GM19025 (cell line): ENCODE data around the gene MAPK6.
"Not testable (repeated sequence)": the region's sequence is repeated elsewhere in the genome, so short reads cannot be mapped to it uniquely, and the experiment has no call there.

Experiments
- ATAC-seq: cut with Tn5 transposase; IDR thresholded peaks from one replicate; pipeline ENCODE4 v1.9.1; 2021; ENCODE audit warnings: mild to moderate bottlenecking, low read depth, moderate library complexity; ENCODE audit not compliant: unreplicated experiment

MAPK6 gene

DNA sequence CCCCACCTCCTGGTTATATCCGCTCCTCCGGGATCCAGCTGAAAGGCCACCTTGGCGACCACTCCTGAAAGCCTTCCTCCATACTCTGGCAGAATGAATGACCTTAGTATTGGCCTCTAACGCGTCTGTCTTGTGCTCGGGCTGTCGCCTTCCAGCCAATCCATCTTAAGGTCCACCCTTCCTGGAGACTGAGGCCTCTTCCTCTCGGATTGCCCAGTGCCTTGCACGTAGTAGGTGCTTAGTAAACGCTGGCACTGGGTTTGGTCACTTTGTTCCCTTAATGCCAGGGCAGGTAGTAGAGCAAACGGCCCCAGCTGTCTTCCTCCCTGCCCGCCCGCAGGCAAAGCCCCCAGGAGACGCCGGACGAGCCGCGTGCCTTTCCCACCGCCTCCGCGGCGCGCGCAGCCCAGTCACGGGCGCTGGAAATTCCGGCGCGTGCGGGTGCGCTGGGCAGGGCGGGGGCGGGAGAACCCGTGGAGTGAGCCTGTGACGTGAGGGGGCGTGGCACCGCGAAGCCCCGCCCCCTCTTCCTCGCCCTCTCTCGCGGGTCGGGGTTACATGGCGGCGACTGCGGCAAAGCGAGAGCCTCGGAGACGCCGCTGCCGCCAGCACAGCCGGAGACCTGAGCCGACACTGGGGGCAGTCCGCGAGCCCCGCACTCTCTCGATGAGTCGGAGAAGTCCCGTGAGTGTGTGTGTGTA, at the start of gene MAPK6:
Gene MAPK6 (plus strand): TSS at position 527 of the 701 bp plus-strand sequence. CDS start 27,242 bp downstream, outside the sequence.
- ATAC-seq, result peak; percentile 73

DNA sequence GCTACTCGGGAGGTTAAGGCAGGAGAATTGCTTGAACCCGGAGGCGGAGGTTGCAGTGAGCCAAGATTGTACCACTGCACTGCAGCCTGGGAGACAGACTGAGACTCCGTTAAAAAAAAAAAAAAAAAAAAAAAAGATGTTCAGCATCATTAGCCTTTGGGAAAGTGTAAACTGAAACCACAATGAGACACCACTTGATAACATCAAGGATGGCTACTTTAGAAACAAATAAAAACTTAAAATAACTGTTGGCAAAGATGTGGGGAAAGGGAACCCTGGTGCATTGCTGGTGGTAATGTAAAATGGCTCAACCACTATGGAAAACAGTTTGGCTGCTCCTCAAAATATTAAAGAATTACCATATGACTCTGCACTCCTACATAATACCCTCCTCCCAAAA, 49.3 kb upstream of the MAPK6 start:
- ATAC-seq, result no peak

DNA sequence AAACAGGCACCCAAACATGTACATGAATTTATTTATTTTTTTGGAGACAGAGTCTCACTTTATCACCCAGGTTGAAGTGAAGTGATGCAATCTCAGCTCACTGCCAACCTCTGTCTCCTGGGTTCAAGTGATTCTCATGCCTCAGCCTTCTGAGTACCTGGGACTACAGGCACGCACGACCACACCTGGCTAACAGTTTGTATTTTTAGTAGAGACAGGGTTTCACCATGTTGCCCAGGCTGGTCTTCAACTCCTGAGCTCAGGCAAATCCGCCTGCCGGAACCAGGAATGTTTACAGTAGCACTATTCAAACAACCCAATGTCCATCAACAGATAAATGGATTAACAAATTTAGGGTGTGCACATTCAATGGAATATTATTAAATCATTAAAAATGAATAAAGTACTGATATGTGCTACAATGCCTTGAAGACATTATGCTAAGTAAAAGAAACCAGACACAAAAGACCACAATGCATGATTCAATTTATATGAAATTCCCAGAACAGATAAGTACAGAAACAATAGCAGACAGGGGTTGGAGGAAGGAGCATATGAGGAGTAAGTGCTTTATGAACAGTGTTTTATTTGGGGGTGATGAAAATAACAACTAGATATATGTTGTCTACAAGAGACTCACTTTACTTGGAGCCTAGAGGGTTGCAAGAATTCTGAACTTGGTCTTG, 48.7 kb upstream of the MAPK6 start:
- ATAC-seq, result no peak

DNA sequence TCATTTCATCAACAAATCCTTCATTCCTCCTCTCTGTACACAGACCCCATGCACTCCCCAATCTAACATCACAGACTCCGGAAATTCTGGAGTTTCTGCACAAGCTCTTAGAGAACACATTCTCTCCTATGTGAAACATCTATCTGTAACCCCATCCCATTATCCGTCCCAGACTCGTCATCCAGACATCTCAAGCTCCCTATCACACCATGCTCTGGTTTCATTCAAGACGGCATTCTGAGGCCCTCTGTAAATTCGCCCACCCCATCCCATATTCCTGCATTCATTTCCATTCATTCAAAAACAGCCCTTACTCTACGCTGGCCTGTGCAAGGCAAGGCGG, 48.0 kb upstream of the MAPK6 start:
- peak; percentile 14 for ATAC-seq

DNA sequence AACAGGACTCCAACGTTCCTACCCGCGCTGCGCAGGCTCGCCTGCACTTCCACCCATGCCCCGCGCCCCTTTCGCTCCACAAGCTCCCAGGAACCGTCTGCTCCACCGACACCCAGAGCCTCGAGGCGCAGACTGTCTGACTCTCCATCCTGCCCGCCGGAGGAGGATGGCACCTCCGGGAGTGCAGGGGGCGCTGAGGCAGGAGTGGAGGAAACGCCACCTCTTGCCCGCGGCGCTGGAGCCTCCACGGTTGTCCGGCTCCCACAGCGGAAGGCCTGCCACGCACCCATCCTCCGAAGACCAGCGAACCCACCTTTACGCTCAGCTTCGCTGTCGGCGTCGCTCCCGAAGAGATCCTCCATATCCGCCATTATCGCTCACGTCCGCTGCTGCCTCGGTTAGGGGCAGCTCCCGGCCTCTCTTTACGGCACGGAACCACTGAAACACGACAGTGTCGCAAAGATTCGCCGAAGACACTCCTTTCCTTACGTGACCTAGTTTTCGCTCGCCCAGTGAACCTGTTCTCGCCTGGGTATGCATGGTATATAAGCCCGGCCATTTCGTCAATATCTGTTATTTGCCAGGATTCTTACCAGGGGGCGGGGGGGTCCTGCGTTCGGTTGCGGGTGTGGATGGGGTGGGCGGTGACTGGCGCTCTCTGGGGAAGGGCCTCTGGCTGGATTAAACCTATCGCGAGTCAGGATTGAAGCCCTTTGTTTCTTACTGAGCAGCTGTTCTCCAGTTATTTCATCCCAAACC, 47.5 kb upstream of the MAPK6 start, which contains the start of gene LEO1:
Gene LEO1 (minus strand): TSS at position 404 of the 759 bp plus-strand sequence. CDS start 33 bp downstream, at position 371.
- ATAC-seq, result peak; percentile 78

DNA sequence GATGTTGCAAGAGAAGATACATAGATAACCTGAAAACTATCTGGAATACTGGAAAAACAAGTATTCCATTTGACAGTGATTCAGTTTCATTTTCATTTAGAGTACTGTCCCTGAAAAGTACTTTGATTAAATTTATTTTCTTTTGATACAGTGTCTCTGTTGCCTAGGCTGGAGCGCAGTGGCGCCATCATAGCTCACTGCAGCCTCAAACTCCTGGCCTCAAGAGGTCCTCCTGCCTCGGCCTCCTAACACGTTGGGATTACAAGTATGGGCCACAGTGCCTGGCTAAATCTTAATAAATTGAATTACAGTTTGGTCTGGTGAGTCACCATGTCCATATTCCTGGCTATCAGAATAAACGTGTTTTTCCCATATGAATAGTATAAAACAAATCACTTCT, 45.8 kb upstream of the MAPK6 start:
- ATAC-seq, result no peak

DNA sequence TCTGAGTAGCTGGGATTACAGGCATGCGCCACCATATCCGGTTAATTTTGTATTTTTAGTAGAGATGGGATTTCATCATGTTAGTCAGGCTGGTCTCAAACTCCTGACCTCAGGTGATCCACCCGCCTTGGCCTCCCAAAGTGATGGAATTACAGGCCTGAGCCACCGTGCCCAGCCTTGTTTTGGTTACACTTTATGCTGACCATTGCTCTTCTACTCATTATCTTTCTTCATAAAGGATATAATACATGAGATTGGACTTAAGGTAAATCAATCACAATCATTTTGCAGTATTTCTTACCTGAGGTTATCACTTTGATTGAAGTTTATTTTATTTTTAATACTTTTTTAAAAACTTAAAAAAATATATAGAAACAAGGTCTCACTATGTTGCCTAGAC, 45.2 kb upstream of the MAPK6 start:
- no peak for ATAC-seq

DNA sequence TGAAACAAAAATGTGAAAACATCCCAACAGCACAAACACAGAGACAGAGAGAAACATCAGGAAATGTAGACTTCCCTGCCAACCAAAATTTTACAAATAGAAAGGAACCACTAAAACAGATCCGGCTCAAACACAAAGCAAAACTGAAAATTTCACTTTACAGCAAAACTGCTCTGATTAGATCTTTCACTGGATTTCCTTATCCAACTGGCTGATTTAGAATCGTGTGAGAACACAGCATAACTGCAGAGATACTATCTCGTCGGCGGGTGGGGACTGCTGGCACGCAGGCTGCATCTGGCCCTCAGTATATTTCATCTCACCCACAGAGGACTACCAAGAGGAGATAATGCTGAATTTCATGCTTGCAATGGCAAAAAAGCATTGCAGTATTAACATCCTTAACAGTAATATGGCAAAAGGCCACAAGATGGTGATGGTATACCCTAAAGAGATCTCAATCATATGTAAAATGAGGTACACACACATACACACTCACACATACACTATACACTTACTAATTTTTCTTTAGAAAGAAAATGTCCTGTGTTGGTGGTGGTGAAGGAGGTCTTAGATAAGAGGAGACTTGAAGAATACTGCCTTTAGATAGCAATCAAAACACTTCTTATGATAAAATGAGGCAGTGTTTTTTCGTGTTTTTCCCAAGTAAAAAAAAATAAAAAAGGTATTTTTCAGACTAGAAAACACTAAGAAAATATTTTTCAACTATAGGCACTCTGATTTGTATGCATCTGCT, 36.8 kb upstream of the MAPK6 start:
- peak; percentile 84 for ATAC-seq

DNA sequence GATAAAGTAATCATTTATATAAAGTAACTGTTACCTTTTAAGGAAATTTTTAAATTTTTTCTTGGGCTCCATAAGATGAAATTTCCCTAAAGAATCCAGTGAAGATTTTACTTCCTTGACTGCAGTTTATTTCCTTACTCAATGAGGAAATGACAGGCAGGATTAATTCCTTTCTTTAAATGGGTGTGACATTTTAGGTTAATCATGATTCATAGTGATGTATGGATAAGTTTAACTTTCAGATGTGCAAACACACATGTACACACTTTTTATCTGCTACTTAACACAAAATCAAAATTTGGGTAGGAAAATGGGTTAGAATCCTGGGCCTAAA, 36.3 kb upstream of the MAPK6 start:
- no peak for ATAC-seq

DNA sequence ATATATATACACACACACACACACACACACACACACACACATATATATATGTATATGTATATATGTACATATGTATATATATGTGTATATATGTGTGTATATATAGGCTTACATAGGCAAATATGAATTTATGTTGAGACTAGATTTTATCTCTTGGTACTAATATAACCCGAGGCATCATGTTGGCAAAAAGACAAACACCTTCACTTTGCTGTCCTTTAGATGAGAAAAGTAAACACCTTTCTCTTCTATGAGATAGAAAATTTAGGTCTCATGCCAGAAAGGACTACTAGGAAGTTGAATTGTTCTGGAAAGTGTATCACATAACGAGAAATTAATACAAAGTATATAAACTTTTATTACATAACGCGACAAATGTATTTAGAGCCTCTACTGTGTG, 27.9 kb upstream of the MAPK6 start:
- no peak for ATAC-seq

DNA sequence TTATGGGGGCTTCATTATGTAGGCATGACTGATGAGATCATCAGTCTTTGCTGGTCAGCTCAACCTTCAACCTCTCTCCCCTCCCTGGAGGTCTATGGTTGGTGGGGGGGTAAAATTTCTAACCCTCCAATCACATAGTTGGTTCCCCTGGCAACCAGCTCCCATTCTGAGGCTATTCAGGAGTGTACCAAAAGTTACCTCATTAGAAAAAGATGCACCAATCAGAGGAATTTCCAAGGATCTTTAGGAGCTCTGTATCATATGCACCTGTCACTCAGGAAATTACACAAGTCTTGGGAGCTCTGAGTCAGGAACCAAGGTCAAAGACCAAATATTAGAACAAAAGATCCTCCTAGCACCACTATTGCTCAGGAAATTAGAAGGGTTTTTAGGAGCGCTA, 26.1 kb upstream of the MAPK6 start:
- no peak for ATAC-seq

DNA sequence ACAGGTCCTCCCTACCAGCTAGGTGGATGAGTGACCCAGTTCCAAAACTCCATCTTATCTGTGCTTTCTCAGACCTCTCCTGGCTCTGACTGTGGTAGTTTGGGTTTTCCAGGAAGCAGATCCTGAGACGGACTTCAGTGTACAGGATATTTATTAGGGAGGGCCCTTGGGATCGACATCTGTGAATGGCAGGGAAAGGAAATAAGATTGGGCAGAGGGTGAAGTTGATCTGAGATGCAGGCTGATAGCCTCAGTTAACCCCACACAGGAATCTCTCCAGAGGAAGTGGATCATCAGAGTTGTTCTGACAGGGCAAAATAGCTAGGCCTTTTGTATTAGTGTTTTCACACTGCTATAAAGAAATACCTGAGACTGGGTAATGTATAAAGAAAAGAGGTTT, 16.7 kb upstream of the MAPK6 start:
- ATAC-seq, result no peak

DNA sequence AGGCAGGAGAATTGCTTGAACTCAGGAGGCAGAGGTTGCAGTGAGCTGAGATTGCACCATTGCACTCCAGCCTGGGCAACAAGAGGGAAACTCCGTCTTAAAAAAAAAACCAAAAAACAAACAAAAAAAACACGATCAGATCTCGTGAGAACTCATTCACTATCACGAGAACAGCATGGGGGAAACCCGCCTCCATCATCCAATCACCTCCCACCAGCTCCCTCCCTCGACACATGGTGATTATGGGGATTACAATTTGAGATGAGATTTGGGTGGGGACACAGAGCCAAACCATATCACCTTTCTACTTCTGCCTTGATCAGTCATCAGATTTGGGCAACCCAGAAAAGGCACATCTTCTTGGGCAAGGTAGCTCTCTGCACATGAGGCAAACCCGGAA, 15.9 kb upstream of the MAPK6 start:
- not testable (repeated sequence) for ATAC-seq

DNA sequence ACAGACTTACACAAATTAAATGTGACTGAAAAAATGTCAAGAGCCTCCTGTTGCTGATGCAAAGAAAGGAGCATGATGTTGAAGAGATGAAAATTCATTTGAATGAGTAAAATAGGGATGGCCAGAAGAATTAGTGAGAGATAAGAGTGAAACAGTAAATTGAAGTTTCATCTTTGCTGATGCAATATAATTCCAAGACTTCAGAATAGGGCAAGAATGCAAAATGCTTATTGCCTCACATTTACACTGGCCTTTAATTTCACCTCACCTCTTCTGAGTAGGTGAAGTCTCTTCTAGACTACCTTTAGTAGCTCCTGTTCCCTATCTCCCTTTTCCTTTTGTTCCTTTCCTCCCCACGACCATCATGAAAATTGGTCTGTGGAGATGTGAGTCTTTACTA, 15.3 kb upstream of the MAPK6 start:
- no peak for ATAC-seq

DNA sequence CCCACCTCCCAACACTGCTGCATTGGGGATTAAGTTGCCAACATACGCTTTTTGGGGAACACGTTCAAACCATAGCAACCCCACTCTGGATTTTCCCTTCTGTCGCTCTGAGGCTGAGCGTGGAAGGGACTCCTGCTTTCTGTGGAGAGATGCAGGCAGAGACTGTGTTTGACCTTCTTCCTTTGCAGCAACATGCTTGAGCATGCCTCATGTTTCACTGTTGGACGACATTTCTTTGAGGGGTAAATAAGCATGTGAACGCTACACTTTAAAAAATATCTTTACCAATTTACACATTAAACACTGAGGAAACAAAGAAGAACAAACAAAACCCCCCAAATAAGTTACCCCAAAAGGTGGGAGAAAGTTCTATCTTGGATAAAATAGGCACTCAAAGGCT, 14.2 kb upstream of the MAPK6 start:
- ATAC-seq, result no peak

DNA sequence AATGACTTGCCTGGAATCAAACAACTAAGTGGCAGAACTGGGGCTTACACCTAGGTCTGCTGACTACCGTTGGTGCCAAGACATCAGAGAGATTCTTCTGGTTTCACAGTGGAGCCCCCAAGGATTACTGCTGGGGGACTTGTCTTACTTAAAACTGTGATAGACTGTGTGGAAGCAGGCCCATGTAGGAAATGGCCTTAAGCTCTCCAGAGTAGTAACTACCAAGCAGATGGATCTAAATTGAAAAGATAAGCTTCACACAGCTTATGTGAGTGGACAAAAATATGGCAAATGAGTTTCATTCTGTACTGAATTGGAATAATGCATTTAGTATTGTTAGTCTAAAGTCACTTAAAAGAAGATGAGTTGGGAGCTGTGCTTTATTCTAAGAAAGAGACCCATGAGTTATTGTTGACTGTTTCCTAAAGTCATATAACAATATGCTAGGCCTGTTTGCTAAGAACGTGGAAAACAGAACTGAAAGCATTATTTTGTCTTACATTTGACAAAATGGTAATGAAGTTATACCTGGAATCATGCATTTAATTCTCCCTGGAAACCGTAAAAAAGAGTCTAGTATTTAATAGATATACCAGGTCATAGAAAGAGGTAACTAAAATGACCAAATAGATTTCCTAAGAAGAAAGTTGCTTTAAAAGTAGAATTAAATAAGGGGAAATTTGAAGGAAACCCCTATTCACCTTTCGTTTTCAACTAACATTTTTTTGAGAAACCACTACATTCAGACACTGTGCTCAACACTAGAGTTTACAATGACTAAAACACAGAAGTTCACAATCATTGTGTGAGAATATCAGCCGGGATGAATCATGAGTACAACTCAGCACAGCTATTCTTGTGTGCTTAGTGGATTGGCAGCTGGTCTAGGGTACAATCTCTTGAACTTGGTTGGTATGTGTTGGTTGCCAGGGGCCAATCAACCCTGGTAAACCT, 13.0 kb upstream of the MAPK6 start:
- ATAC-seq, result peak; percentile 68

DNA sequence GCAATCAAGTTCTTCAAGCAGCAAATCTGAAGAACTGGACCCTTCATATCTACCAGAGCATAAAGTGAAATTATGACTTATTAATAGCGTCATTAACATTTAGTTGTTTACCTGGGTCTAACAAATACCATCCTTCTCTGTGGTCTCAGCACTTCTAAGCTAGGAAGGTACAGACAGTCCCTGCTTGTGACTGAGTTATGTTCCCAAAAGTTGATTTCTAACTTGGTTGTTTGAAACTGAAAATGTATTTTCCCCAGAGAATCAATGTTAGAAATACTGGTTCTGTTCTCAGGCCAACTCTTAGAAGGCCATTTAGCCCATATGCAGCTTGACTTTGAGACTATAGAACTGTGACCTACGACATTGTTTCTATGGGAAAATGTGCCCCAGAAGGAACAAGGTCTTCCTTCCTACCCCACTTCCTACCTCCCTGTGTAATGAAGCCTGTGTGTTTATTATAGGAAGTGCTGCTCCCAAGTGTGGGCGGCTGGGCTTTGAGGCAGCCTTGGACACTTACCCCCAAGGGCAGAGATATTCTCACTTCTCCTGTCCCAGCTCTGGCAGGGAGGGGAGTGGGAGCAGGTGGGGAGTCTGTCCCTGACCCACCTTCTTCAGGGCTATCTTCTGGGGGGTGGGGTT, 12.2 kb upstream of the MAPK6 start:
- ATAC-seq, result peak; percentile 39

DNA sequence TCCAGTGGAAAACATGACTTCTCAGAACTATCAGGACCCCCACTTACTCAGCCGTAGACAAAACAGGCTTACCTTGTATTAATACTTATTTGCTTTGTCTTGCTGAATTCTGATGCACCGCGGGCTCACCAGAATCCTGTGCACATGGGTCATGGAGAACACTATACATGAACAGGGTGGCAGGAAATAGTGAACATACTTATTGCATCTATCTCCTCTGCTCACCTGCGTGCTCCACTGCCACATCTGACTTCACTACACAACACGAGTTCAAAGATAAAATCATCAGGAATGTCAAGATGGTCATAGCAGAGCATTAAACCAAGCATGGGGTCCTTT, 10.7 kb upstream of the MAPK6 start:
- no peak for ATAC-seq

DNA sequence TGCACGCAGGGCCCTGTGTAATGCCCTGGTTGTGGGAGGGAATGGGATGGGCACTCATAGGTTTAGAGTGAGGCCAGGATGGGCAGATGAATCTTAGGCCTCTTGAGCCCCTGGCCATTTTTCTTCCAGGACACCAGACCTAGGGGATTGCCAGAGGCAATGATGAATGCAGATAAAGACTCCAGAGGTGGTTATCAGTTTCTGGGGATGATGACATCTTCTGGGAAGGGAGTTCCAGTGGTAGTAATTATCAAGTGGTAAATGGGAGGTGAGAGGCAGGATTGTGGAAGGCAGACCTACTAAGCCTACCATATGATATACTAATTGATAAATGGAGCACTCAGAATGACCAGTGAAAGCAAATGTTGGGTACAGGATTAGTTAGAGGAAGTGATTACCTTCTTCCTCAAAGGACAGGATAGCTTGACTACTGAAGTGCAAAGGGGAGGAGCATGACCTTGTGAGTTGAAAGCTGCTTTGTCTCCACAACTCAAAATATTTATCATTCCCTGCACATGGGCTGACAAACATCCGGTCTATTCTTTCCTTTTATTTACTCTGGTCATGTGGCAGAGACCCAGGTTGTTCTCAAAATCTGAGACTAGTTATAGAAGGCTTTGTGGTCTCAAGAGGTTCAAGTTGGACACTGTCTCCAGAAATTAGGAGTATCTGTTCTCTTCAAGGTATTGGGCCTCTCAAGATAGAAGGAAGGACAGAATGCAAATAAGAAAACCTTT, 10.2 kb upstream of the MAPK6 start:
- ATAC-seq, result no peak
